Neural cell (in vitro differentiated cells): ENCODE results near the gene MAP3K5.

Experiments
- MXI1 ChIP-seq: fragments of 450-650 bp; conservative IDR thresholded peaks from 2 replicates; pipeline ENCODE4 v1.6.1; 2014; ENCODE audit warnings: antibody characterized with exemption, mild to moderate bottlenecking; ENCODE audit not compliant: poor library complexity, severe bottlenecking
- POLR2AphosphoS5 ChIP-seq: IDR thresholded peaks from 2 replicates; pipeline ENCODE4 v1.6.1; 2012
- RAD21 ChIP-seq: fragments of 450-650 bp; conservative IDR thresholded peaks from 2 replicates; pipeline ENCODE4 v1.6.1; 2014; ENCODE audit warnings: antibody characterized with exemption, mild to moderate bottlenecking, moderate library complexity
- SMC3 ChIP-seq: fragments of 450-650 bp; conservative IDR thresholded peaks from 2 replicates; pipeline ENCODE4 v1.6.1; 2014; ENCODE audit warnings: antibody characterized with exemption, mild to moderate bottlenecking, moderate library complexity; ENCODE audit not compliant: poor library complexity
- TAF1 ChIP-seq: IDR thresholded peaks from 2 replicates; pipeline ENCODE4 v1.6.1; 2012; ENCODE audit warnings: low read depth
- TF ChIP-seq, protein P1 (sequence below): fragments of 450-650 bp; IDR thresholded peaks from 2 replicates; pipeline ENCODE4 v1.5.1; 2014; ENCODE audit warnings: antibody characterized with exemption, mild to moderate bottlenecking, moderate library complexity; ENCODE audit not compliant: poor library complexity, severe bottlenecking

DNA sequence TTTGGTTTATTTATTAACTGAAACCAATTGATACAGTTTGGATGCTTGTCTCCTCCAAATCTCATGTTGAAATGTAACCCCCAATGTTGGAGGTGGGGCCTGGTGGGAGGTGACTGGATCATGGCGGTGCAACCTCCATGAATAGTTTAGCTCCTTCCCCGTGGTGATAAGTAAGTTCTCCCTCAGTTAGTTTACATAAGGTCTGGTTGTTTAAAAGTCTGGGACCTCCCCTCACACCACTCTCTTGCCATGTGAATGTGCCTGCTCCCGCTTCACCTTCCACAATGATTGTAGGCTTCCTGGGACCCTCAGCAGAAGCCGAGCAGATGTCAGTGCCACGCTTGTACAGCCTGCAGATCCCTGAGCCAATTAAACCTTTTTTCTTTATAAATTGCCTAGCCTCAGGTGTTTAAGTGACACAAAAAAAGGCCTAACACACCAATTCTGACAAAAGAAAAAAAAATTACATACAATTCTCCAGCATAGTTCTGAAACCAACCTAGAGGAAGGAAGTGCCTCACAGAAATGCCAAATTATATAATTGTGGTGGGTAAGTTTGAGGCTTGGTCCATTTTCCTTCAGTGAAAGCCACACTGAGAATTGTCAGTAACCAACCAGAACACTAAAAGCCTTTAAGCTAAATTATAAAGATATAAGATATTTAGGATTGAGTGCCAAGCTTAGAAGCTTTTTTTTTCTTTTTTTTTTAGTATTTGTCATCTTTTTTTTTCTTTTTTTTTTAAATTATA lies 257.1 kb downstream of the MAP3K5 start:
- TF ChIP-seq, protein P1, sequence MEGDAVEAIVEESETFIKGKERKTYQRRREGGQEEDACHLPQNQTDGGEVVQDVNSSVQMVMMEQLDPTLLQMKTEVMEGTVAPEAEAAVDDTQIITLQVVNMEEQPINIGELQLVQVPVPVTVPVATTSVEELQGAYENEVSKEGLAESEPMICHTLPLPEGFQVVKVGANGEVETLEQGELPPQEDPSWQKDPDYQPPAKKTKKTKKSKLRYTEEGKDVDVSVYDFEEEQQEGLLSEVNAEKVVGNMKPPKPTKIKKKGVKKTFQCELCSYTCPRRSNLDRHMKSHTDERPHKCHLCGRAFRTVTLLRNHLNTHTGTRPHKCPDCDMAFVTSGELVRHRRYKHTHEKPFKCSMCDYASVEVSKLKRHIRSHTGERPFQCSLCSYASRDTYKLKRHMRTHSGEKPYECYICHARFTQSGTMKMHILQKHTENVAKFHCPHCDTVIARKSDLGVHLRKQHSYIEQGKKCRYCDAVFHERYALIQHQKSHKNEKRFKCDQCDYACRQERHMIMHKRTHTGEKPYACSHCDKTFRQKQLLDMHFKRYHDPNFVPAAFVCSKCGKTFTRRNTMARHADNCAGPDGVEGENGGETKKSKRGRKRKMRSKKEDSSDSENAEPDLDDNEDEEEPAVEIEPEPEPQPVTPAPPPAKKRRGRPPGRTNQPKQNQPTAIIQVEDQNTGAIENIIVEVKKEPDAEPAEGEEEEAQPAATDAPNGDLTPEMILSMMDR: no peak
- TF ChIP-seq RAD21: no peak
- no peak for TF ChIP-seq POLR2AphosphoS5
- no peak for TF ChIP-seq SMC3
- no peak for TF ChIP-seq TAF1
- no peak for TF ChIP-seq MXI1
